Nucleus accumbens (tissue), 56 donors: Measurements from ENCODE around the gene HJURP.
"Not testable (repeated sequence)": the region's sequence is repeated elsewhere in the genome, so short reads cannot be mapped to it uniquely, and the experiment has no call there.

Experiments used
- DNase-seq, 56 donors: peaks; one replicate each; lab custom pipeline; 2025; lab: John Stamatoyannopoulos, UW

HJURP gene, protein sequence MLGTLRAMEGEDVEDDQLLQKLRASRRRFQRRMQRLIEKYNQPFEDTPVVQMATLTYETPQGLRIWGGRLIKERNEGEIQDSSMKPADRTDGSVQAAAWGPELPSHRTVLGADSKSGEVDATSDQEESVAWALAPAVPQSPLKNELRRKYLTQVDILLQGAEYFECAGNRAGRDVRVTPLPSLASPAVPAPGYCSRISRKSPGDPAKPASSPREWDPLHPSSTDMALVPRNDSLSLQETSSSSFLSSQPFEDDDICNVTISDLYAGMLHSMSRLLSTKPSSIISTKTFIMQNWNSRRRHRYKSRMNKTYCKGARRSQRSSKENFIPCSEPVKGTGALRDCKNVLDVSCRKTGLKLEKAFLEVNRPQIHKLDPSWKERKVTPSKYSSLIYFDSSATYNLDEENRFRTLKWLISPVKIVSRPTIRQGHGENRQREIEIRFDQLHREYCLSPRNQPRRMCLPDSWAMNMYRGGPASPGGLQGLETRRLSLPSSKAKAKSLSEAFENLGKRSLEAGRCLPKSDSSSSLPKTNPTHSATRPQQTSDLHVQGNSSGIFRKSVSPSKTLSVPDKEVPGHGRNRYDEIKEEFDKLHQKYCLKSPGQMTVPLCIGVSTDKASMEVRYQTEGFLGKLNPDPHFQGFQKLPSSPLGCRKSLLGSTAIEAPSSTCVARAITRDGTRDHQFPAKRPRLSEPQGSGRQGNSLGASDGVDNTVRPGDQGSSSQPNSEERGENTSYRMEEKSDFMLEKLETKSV

DNA sequence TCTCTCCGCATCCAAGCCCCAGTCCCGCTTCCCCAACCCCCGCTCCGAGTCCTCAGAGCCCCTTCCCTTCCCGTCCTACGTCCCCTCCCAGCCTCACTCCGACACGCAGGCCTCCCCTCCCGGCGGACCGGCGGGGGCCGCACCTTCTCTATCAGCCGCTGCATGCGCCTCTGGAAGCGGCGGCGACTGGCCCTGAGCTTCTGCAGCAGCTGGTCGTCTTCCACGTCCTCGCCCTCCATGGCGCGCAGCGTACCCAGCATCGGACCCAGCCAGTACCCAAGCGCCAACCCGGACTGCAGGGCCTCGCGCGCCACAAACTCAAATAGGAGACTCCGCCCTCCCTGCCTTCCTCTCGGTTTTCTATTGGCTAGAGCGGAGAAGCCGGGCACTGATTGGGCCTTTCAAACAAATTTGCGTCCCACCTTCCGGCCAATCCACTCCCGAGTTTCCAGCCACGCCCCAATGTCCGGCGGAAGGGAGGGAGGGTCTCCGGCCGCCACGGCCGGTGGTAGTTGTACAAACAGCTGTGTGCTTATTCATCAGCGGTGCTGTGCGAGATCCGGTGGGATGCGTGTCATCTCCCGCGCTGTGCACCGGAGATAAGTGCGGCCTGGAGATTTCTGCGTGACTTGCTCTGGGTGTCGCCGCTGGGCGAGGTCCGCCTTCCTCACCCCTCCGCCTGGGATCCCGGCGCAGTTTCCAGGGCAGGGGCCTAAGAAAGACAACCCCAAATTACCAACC, at the start of gene HJURP:
HJURP (minus strand) TSS at position 295 of the 741 bp plus-strand sequence; CDS start at position 260, 35 bp downstream.
- DNase-seq, result peak; percentile 58 to 96 (median 88)

DNA sequence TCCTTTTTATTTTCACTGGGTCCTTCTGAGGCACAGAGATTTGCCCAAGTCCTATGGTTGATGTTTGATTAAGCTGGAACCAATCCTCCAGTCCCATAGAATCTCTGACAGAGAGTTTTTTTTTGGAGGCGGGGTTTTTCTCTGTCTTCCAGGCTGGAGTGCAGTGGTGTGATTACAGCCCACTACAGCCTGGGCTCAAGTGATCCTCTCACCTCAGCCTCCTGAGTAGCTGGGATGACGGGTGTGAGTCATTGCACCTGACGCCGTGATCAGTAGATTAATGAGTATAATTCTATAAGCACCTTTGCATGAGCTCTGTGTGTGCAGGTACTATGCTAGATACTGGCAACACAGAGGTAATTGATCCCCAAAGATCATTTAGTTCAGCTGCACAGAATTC, 47.5 kb upstream of the HJURP start:
- no peak for DNase-seq

DNA sequence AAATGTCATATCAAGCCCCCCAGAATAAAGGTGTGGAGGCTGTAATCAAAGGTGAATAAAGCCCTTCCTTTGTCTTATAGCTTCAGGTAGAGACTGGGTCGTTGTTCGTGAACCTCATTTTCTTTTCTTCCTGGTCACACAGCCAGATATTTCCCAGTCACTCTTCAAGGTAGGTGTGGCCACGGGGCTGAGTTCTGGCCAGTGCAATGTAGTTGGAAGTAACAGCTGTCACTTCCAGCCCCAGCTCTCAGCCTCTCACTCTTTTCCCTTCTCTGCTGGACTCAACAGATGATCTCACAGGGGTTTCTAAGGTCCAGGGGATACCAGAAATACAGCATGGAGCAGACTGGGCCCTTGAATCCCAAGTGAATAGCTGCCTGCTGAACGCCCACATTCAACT, 47.0 kb upstream of the HJURP start:
- DNase-seq, result no peak

DNA sequence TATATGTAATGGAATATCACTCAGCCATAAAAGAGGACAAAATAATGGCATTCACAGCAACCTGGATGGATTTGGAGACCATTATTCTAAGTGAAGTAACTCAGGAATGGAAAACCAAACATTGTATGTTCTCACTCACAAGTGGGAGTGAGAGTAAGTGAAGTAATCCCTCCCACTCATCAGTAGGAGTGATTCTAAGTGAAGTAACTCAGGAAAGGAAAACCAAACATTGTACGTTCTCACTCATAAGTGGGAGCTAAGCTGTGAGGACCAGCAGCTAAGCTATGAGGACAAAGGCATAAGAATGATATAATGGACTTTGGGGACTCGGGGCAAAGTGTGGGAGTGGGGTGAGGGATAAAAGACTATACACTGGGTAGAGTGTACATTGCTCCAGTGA, 41.9 kb upstream of the HJURP start:
- not testable (repeated sequence) for DNase-seq

DNA sequence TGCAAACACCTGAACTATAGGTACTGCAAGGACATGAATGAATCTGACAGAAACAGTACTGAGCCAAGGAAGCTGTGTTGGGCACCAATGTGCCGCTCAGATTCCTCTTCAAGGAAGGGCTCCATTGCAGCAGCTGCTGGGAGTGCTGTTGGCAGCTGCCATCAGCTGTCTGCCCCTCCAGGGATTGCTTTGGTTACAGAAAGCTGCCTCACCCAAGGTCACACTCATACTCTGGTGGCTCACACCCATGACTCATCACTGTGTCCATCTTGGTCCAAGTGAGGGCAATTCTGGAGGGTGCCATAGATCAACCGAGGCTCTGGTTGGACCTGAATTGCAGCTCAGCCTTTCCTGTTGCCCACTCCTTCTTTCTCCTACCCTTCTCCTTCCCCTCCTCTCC, 38.5 kb upstream of the HJURP start:
- no peak for DNase-seq

DNA sequence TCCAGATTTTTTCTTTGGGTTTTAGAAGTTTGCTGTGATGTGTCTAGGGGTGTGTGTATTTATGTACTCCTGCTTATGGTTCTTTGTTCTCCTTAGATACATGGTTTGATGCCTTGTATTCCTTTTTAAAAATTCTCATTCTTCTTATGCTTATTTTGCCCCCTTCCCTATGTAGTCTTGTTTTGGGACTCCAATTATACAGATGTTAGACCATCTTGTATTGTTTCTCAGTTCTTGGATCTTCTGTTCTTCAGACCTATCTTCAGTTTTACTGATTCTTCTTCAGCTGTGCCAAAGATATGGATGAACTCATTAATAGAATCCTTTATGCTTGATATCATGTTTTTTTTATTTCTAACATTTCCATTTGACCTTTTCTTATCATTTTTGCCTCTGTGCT, 28.0 kb upstream of the HJURP start:
- no peak for DNase-seq

DNA sequence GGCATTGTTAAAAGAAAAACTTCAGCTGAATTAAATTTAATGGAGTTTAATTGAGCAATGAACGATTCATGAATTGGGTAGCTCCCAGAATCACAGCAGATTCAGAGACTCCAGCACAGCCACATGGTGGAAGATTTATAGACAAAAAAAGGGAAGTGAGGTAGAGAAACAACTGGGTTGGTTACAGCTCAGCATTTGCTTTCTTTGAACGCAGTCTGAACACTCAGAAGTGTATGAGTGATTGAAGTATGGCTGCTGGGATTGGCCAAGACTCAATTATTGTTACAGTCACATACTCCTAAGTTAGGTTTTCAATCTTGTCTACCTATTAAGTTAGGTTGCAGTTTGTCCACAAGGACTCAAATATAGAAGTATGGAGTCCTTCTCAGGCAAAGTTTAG, 17.8 kb upstream of the HJURP start:
- DNase-seq, result not testable (repeated sequence)

DNA sequence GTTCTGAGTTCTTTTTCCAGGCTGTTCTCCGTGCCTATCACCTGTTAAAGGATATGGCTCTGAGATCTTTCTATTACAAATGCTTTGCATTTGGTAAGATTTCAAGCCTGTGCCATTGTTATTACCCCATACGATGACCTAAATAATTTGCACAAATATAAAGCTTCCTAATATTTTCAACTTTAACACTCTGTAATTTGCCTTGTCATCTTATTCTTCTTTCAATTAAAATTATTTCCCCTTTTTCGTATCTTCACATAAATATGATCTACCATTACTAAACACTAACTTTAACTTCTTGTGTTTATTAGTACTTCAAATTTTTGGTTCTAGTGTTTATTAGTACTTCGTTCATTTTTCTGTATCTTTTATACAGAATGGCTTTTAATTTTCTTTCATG, 17.1 kb upstream of the HJURP start:
- no peak for DNase-seq

DNA sequence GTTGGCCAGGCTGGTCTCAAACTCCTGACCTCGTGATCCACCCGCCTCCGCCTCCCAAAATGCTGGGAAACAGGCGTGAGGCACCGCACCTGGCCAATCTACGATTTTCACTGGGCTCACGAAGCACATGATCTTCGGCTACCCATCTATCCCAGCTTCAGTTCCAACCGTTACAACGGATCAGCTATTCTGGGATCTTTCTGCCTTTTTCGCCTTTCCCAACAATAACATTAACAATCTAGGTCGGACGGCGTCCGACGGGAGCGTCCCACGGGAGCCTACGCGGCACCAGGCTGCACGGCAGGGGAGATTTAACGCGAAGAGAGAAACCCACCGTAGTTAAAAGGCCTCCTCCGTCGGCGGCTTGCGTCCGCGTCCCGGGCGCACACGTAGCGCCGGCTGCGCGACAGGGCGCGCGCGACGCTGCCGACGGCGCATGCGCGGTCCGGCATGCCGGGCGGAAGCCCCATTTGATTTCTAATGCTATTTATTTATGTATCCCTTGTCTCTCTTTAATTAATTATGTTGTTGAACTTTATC, 13.7 kb upstream of the HJURP start, which contains the start of gene MSL3B:
MSL3B (minus strand) TSS at position 394 of the 540 bp plus-strand sequence.
- peak in 7 of 56 donors; percentile 9 to 34 (median 14) for DNase-seq

DNA sequence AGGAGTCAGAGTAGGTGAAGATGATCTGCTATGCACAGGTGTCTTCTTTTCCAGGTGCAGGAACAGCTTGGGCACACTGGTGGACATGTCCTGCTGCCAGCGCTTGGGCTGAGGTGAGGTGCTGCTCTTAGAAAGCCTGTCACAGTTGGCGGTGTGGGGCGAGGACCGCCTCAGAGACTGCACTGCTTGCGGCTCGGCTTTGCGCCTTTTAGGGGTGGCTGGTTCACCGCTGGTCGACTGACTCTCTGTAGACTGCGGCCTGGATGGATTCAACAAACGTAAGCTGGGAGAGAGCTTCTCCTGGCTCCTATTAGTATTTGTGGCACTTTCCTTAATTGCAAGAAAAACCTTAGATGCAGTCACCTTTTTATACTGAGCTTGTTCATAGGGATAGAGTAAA, 12.1 kb upstream of the HJURP start:
- DNase-seq, result no peak

DNA sequence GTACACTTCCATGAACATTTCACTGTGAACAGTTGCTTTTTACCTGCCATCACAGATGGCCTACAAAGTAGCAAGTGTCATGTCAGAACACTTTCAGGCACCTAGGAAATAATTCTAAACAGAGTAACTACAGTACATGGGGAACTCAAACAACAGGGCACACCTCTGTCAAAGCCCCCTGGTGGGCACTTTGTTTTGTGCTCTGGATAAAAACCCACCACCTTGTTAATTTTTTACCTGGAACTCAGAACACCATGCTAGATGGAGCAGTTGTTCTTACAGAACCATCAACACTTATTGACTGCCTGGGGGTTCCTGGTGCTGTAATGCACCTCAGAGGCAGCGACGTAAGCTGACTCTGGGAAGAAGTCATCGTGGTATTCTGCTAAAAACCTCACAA, 11.5 kb upstream of the HJURP start:
- DNase-seq, result no peak

DNA sequence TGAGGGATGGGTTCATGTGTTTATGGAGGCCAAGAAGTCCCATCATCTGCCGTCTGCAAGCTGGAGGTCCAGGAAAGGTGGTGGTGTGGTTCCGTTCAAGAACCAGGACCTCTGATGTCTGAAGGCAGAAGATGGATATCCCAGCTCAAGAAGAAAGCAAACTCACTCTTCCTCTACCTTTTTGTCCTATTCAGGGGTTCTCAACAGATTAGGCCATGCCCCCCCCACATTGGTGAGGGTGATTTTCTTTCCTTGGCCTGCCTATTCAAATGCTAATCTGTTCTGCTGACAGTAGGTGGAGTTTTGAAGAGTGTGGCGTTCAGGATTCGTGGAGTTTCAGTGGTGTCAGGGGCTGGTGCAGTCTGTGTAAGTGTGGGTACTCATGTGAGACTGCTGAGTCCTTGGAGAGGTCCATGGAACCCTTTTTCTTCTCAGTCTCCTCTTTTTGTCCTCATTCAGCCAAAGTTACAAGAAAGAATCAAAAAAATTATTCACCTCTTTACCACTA, 8.0 kb upstream of the HJURP start:
- no peak for DNase-seq

DNA sequence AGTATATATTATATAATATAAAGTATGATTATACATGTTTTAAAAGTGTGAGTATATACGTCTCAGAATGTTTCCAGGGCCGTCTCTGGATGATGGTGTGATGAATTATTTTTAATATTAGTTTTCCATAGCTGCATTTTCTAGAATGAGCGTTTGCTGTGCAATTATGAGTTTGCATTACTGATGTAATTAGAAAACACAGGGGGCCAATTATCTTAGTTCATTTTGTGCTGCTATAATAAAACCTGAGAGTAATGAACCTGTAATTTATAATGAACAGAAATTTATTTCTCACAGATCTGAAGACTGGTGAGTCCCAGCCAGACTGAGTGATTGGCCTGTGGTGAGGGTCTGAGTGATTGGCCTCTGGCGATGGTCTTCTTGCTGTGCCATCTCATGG, 4.0 kb upstream of the HJURP start:
- no peak for DNase-seq

DNA sequence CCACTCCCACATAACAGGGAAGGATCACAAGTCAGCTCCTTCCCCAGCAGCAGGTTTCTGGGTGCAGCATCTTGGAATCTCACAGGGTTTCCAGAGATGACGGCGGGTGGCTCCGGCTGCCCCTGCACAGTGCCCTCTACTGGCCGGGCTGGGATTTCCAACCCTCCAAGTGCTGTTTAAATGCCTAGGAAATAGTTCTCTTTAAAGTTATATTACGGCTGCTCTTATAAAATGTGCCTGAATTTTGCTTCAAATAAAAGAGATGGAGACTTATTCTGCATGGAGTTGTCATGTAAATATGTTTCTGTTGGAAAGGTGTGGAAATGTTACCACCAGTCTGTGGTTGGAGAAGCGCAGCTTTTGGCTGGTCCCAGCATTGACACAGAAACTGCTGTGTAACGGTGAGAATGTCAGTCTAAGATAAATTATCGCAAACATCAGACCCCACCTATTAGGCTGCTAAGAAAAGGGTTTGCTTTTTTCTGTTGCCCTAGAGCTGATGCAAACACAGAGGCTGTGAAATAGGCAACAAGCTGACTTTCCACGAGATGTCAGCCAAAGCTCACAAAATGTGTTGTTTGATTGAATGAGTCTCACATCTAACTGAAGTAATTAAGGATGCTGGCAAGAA, 3.3 kb upstream of the HJURP start:
- peak in 1 of 56 donors; percentile 4 for DNase-seq

DNA sequence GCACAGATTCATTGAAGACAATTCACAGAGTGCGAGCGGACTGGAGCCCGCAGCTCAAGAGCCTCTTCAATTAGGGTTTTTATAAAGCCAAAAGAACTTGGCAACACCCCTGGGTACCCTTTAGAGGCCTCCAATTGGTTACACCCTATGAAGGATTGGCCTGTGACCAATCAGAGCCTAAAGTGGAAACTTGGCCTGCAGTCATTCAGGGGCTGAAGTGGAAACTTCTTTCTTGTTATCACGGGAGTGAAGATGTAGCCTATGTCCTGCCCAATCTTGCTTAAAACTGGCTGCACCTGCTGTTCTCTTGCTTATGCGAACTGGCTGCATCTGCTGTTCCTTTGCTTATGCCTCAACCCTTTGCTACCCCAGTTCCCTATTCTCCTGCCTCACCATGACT, 1.8 kb upstream of the HJURP start:
- no peak for DNase-seq

DNA sequence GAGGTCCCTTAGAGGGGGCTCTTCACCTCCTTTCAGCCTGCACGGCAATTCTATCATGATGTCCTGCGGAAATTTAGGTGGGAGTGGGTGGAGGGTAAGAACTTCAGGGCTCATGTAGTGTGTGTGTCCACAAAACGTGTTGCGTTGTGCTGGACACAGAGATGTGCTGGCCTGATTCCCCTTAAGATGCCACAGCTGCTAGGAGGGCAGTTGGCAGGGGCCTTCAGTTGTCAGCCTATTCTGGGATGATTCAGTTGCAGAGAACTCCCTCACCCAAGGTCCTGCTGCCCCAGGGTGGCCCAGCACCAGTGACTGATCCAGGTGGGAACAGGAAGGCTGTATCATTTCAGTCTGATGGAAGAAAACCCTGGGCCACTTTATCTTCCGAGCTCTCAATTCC, 1.0 kb upstream of the HJURP start:
- no peak for DNase-seq

DNA sequence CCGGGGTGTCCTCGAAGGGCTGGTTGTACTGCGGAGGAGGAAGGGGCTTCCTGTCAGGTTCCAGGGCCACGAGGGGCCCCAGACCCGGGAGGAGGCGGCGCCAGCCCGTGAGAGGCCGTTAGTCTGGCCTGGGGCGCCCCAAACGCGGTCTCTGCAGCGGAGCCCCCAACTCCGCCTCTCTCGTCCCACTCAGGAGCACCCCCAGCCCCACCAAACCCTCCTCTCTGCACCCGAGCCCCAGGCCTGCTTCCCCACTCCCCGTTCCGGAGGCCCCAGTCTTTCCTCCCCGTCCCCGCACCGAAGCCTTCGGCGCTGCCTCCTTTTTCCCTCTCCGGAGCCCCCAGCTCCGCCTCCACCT, 473 bp downstream of the HJURP start:
- no peak for DNase-seq

DNA sequence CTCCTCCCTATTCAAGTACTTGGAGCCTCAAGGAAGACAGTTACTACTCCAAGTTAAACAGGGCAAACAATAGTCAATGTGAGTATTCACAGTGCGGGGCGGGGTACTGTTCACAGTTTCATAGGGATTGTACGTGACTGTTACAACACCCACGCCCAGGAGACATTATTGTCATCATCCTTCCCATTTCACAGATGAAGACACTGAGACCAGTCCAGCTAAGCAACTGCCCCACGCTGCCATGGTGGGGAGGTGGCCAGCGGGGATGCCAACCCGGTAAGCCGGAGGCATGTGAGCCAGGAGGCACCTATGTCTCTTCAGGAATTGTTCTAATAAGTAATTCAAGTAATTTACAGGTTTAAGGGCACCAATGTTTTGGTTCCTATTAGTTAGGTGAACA, 982 bp downstream of the HJURP start:
- DNase-seq, result no peak

DNA sequence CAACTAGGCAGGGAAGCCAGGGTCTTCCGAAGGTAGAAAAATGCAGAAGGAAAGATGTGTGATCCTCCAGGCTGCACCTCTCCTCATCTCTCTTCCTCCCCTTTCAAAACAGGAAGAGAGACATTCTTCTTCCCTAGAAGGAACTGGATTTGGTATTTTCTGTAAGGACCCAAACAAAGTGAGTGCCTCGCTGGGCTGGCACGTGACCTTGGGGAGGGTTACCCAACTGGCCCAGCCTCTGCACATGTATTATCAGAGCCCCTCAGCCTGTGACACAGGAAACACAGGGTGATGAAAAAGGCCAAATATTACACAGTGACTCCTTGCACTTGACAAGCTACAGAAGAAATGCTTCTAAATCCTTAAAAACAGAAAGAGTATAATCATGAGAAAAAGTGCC, 2.3 kb downstream of the HJURP start:
- DNase-seq, result no peak

DNA sequence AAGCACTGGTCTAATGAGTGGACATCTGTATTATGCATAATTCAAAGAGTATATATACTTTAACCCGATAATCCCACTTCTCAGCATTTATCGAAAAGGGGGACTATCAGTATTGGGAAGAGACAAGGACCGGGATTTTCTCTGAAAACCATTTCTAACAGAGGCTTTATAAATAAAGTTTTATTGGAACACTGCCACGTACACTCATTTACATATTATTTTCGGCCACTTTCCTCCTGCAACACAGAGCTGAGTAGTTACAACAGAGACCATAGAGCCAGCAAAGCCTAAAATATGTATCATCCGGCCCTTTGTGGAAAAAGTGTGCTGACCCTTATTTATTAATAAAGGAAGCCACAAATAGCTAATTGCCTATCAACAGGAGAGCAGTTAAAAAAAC, 3.2 kb downstream of the HJURP start:
- DNase-seq, result no peak
